DOHH2 (cell line): Measurements from ENCODE around the gene TTC27.

ENCODE experiments used
- EZH2phosphoT487 ChIP-seq: fragments of 200-600 bp; sonication (generic); IDR thresholded peaks from 2 replicates; pipeline ENCODE4 v1.6.1; 2017; ENCODE audit warnings: borderline replicate concordance, mild to moderate bottlenecking, antibody characterized with exemption, low read length, moderate library complexity, mixed read lengths
- TF ChIP-seq, protein P1 (sequence below): fragments of 200-600 bp; sonication (generic); IDR thresholded peaks from one replicate; pipeline ENCODE4 v1.5.1; 2014; ENCODE audit warnings: antibody characterized with exemption, mild to moderate bottlenecking, low read depth, low read length; ENCODE audit not compliant: poor library complexity, severe bottlenecking

DNA sequence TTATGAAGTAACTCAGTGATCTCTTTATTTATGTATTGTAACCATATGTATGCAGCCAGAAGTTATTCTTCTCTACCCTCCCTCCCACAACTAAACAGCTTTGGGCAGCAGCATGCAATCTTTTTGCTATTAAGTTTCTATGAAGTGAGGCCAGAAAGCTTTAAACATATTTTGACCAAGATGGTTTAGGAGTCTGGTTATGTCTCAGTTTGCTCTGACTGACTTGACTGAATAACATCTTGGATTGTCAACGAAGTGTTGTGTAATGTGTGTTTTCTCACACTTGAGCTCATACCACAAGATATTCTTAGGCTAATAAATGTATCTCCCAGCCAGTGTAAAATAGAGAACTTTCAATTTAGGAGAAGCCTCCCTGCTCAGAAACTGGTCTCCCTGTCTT, 104.3 kb downstream of the TTC27 start:
- TF ChIP-seq, protein P1, sequence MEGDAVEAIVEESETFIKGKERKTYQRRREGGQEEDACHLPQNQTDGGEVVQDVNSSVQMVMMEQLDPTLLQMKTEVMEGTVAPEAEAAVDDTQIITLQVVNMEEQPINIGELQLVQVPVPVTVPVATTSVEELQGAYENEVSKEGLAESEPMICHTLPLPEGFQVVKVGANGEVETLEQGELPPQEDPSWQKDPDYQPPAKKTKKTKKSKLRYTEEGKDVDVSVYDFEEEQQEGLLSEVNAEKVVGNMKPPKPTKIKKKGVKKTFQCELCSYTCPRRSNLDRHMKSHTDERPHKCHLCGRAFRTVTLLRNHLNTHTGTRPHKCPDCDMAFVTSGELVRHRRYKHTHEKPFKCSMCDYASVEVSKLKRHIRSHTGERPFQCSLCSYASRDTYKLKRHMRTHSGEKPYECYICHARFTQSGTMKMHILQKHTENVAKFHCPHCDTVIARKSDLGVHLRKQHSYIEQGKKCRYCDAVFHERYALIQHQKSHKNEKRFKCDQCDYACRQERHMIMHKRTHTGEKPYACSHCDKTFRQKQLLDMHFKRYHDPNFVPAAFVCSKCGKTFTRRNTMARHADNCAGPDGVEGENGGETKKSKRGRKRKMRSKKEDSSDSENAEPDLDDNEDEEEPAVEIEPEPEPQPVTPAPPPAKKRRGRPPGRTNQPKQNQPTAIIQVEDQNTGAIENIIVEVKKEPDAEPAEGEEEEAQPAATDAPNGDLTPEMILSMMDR, result no peak
- no peak for TF ChIP-seq EZH2phosphoT487
